MM.1S (cell line): ENCODE data around the gene HOXD11.

Experiments
- DNase-seq: peaks from one replicate; pipeline ENCODE4 v3.0.0-alpha.2; 2015
- H2AFZ ChIP-seq: fragments of 300-600 bp; sonication (generic); 2 replicates; pipeline ENCODE4 v1.6.0; 2016; ENCODE audit warnings: antibody characterized with exemption, low read length
- H3F3A ChIP-seq: fragments of 300-600 bp; sonication (generic); 2 replicates; pipeline ENCODE4 v1.6.1; 2016; ENCODE audit warnings: mild to moderate bottlenecking, antibody characterized with exemption, low read length, moderate library complexity, mixed read lengths; ENCODE audit not compliant: insufficient read depth
- H3K27ac ChIP-seq: fragments of 300-600 bp; sonication (generic); 2 replicates; pipeline ENCODE4 v1.5.1; 2016; ENCODE audit warnings: mild to moderate bottlenecking, low read length
- H3K27me3 ChIP-seq: fragments of 300-600 bp; sonication (generic); replicated peaks from 2 replicates; pipeline ENCODE4 v1.6.0; 2016; ENCODE audit warnings: low read length; ENCODE audit not compliant: insufficient read depth
- H3K36me3 ChIP-seq: fragments of 300-600 bp; sonication (generic); replicated peaks from 2 replicates; pipeline ENCODE4 v1.6.1; 2016; ENCODE audit warnings: mild to moderate bottlenecking, low read length, mixed read lengths; ENCODE audit not compliant: insufficient read depth
- H3K4me1 ChIP-seq: fragments of 300-600 bp; sonication (generic); 2 replicates; pipeline ENCODE4 v1.6.1; 2016; ENCODE audit warnings: low read length, mixed read lengths
- H3K4me2 ChIP-seq: fragments of 300-600 bp; sonication (generic); 2 replicates; pipeline ENCODE4 v1.6.0; 2016; ENCODE audit warnings: low read depth, low read length
- H3K4me3 ChIP-seq: fragments of 300-600 bp; sonication (generic); 2 replicates; pipeline ENCODE4 v1.5.1; 2016; ENCODE audit warnings: low read length, mixed read lengths
- H3K79me2 ChIP-seq: fragments of 300-600 bp; sonication (generic); 2 replicates; pipeline ENCODE4 v1.6.1; 2016; ENCODE audit warnings: mixed run types, low read length, mixed read lengths
- H3K9ac ChIP-seq: fragments of 300-600 bp; sonication (generic); 2 replicates; pipeline ENCODE4 v1.6.1; 2016; ENCODE audit warnings: low read length, mixed read lengths
- H3K9me2 ChIP-seq: fragments of 300-600 bp; sonication (generic); replicated peaks from 2 replicates; pipeline ENCODE4 v1.6.1; 2016; ENCODE audit warnings: mild to moderate bottlenecking, low read length, mixed read lengths; ENCODE audit not compliant: insufficient read depth
- H3K9me3 ChIP-seq: fragments of 300-600 bp; sonication (generic); replicated peaks from 2 replicates; pipeline ENCODE4 v1.6.1; 2016; ENCODE audit warnings: mild to moderate bottlenecking, low read length, mixed read lengths; ENCODE audit not compliant: insufficient read depth
- H4K20me1 ChIP-seq: fragments of 300-600 bp; sonication (generic); 2 replicates; pipeline ENCODE4 v1.6.1; 2016; ENCODE audit warnings: mild to moderate bottlenecking, low read length, moderate library complexity, mixed read lengths; ENCODE audit not compliant: insufficient read depth
- CTCF ChIP-seq: fragments of 300-600 bp; sonication (generic); IDR thresholded peaks from 2 replicates; pipeline ENCODE4 v1.5.1; 2016; ENCODE audit warnings: antibody characterized with exemption, low read length, mixed read lengths
- EZH2 ChIP-seq: fragments of 300-600 bp; sonication (generic); optimal IDR thresholded peaks from 2 replicates; pipeline ENCODE3; 2017; ENCODE audit warnings: low read depth, mild to moderate bottlenecking, antibody characterized with exemption, low read length, mixed read lengths
- EZH2phosphoT487 ChIP-seq: fragments of 300-600 bp; sonication (generic); IDR thresholded peaks from 2 replicates; pipeline ENCODE4 v1.6.1; 2018; ENCODE audit warnings: antibody characterized with exemption, low read length

HOXD11 gene

GRCh38 chr2:176080540-176081375 lies 26.3 kb upstream of the HOXD11 start:
- Histone ChIP-seq H3K9ac (no peak overlapping the region), H4K20me1 (no peaks in the 10 kb centered on the region), H3K4me2 (no peak overlapping the region), H3K79me2 (no peaks in the 10 kb centered on the region), H3K4me1 (no peaks in the 10 kb centered on the region), H3F3A (no peaks in the 10 kb centered on the region), H3K9me2 (no peaks in the 10 kb centered on the region), H3K4me3 (no peak overlapping the region), H2AFZ (no peak overlapping the region), H3K36me3 (no peaks in the 10 kb centered on the region), H3K9me3 (no peaks in the 10 kb centered on the region), H3K27me3 (no peaks in the 10 kb centered on the region), H3K27ac (no peak overlapping the region)
- TF ChIP-seq CTCF (no peak), EZH2phosphoT487 (no peak), EZH2 (no peak)
- DNase-seq, result no peak

- Histone ChIP-seq H4K20me1 (no peaks in the 10 kb centered on the region), H3K9me3 (no peaks in the 10 kb centered on the region), H3K27me3 (no peaks in the 10 kb centered on the region), H3K4me2 (no peak overlapping the region), H3K36me3 (no peaks in the 10 kb centered on the region), H3K4me3 (no peak overlapping the region), H3K9ac (no peak overlapping the region), H3K27ac (no peak overlapping the region), H3K4me1 (no peaks in the 10 kb centered on the region), H2AFZ (no peak overlapping the region), H3F3A (no peaks in the 10 kb centered on the region), H3K9me2 (no peaks in the 10 kb centered on the region), H3K79me2 (no peaks in the 10 kb centered on the region)
- DNase-seq, result no peak
- no peak for TF ChIP-seq EZH2phosphoT487
- no peak for TF ChIP-seq CTCF
- no peak for TF ChIP-seq EZH2
Measured at GRCh38 chr2:176081376-176081836, 25.7 kb upstream of the HOXD11 start.

- no peak overlapping the region for H3K9ac ChIP-seq
- no peaks in the 10 kb centered on the region for H4K20me1 ChIP-seq
- H3K9me2 ChIP-seq, result no peaks in the 10 kb centered on the region
- no peaks in the 10 kb centered on the region for H3K9me3 ChIP-seq
- no peaks in the 10 kb centered on the region for H3K79me2 ChIP-seq
- no peaks in the 10 kb centered on the region for H3K27me3 ChIP-seq
- no peak overlapping the region for H3K4me2 ChIP-seq
- no peak overlapping the region for H3K4me3 ChIP-seq
- H3K4me1 ChIP-seq, result no peaks in the 10 kb centered on the region
- no peaks in the 10 kb centered on the region for H3F3A ChIP-seq
- no peak overlapping the region for H2AFZ ChIP-seq
- TF ChIP-seq CTCF (no peak), EZH2phosphoT487 (no peak), EZH2 (no peak)
- no peak overlapping the region for H3K27ac ChIP-seq
- no peak for DNase-seq
- no peaks in the 10 kb centered on the region for H3K36me3 ChIP-seq
Measured at GRCh38 chr2:176081837-176082524, 25.1 kb upstream of the HOXD11 start.
